Stimulated activated memory B cell treated with anti-CD40 and anti-IgM and Interleukin-4, amounts not matched to agents 10 μg/mL and 1 μg/mL and 100 μg/mL, for 72 hours (primary cell): ENCODE results near the gene MTCL3.

Source experiments
- ATAC-seq: fragments of 150-1000 bp; cut with Tn5 transposase; 2 replicates; pipeline ENCODE4 v1.10.0; 2021
- H3K27ac Mint-ChIP-seq: one replicate; pipeline ENCODE4 v1.8.0; 2022; ENCODE audit warnings: mild to moderate bottlenecking, mixed read lengths
- H3K27me3 Mint-ChIP-seq: one replicate; pipeline ENCODE4 v1.8.0; 2022; ENCODE audit warnings: mixed read lengths
- H3K36me3 Mint-ChIP-seq: one replicate; pipeline ENCODE4 v1.8.0; 2022; ENCODE audit warnings: mixed read lengths
- H3K4me1 Mint-ChIP-seq: one replicate; pipeline ENCODE4 v1.8.0; 2022; ENCODE audit warnings: mixed read lengths
- H3K4me3 Mint-ChIP-seq: one replicate; pipeline ENCODE4 v1.8.0; 2022; ENCODE audit warnings: mild to moderate bottlenecking, moderate library complexity, mixed read lengths
- H3K9me3 Mint-ChIP-seq: one replicate; pipeline ENCODE4 v1.8.0; 2022; ENCODE audit warnings: mixed read lengths

MTCL3 gene

GRCh38 chr6:127494240-127494767 lies 24.8 kb downstream of the MTCL3 start:
- H3K4me3 Mint-ChIP-seq, result no peak overlapping the region
- peaks cover 7% of the 10 kb centered on the region for H3K36me3 Mint-ChIP-seq
- H3K4me1 Mint-ChIP-seq, result no peaks in the 10 kb centered on the region
- no peaks in the 10 kb centered on the region for H3K27me3 Mint-ChIP-seq
- no peak for ATAC-seq
- H3K27ac Mint-ChIP-seq, result no peak overlapping the region
- H3K9me3 Mint-ChIP-seq, result no peaks in the 10 kb centered on the region

- H3K36me3 Mint-ChIP-seq, result peaks cover 7% of the 10 kb centered on the region
- no peak overlapping the region for H3K27ac Mint-ChIP-seq
Observed at GRCh38 chr6:127489248-127489647, 29.9 kb downstream of the MTCL3 start.

GRCh38 chr6:127486934-127487333 lies 32.2 kb downstream of the MTCL3 start:
- no peak for ATAC-seq
- H3K27ac Mint-ChIP-seq, result no peak overlapping the region
- no peak overlapping the region for H3K4me3 Mint-ChIP-seq
- no peaks in the 10 kb centered on the region for H3K27me3 Mint-ChIP-seq
- H3K4me1 Mint-ChIP-seq, result peaks cover 19% of the 10 kb centered on the region
- peaks cover 13% of the 10 kb centered on the region for H3K36me3 Mint-ChIP-seq
- H3K9me3 Mint-ChIP-seq, result no peaks in the 10 kb centered on the region

More at GRCh38 chr6:127489248-127489647, 29.9 kb downstream of the MTCL3 start:
- no peak for ATAC-seq
- Mint-ChIP-seq H3K4me3 (no peak overlapping the region), H3K27me3 (no peaks in the 10 kb centered on the region), H3K4me1 (peaks cover 10% of the 10 kb centered on the region), H3K9me3 (no peaks in the 10 kb centered on the region)

- peak overlapping the region; percentile 27 for H3K4me3 Mint-ChIP-seq
- H3K27ac Mint-ChIP-seq, result peak overlapping the region; percentile 57
- H3K27me3 Mint-ChIP-seq, result no peaks in the 10 kb centered on the region
- peak; percentile 92 for ATAC-seq
- H3K4me1 Mint-ChIP-seq, result peaks cover 19% of the 10 kb centered on the region
- H3K36me3 Mint-ChIP-seq, result peaks cover 6% of the 10 kb centered on the region
- no peaks in the 10 kb centered on the region for H3K9me3 Mint-ChIP-seq
Observed at GRCh38 chr6:127484212-127484863, 34.8 kb downstream of the MTCL3 start.

- no peaks in the 10 kb centered on the region for H3K27me3 Mint-ChIP-seq
- no peaks in the 10 kb centered on the region for H3K9me3 Mint-ChIP-seq
Observed at GRCh38 chr6:127483399-127484055, 35.6 kb downstream of the MTCL3 start.

GRCh38 chr6:127482325-127482724 lies 36.8 kb downstream of the MTCL3 start:
- no peak for ATAC-seq
- Mint-ChIP-seq H3K4me1 (peaks cover 19% of the 10 kb centered on the region), H3K9me3 (no peaks in the 10 kb centered on the region), H3K36me3 (peaks cover 18% of the 10 kb centered on the region), H3K27me3 (no peaks in the 10 kb centered on the region), H3K27ac (no peak overlapping the region), H3K4me3 (no peak overlapping the region)

More at GRCh38 chr6:127483399-127484055, 35.6 kb downstream of the MTCL3 start:
- H3K36me3 Mint-ChIP-seq, result peaks cover 8% of the 10 kb centered on the region
- ATAC-seq, result no peak
- peaks cover 19% of the 10 kb centered on the region for H3K4me1 Mint-ChIP-seq
- peak overlapping the region; percentile 27 for H3K4me3 Mint-ChIP-seq
- H3K27ac Mint-ChIP-seq, result peak overlapping the region; percentile 57

- Mint-ChIP-seq H3K36me3 (peaks cover 18% of the 10 kb centered on the region), H3K4me1 (peaks cover 19% of the 10 kb centered on the region), H3K4me3 (no peak overlapping the region), H3K9me3 (no peaks in the 10 kb centered on the region), H3K27ac (no peak overlapping the region), H3K27me3 (no peaks in the 10 kb centered on the region)
- ATAC-seq, result no peak
Observed at GRCh38 chr6:127481628-127482027, 37.5 kb downstream of the MTCL3 start.

GRCh38 chr6:127481111-127481510 lies 38.0 kb downstream of the MTCL3 start:
- Mint-ChIP-seq H3K27ac (no peak overlapping the region), H3K4me3 (no peak overlapping the region), H3K27me3 (no peaks in the 10 kb centered on the region), H3K9me3 (no peaks in the 10 kb centered on the region), H3K4me1 (peaks cover 19% of the 10 kb centered on the region), H3K36me3 (peaks cover 23% of the 10 kb centered on the region)
- ATAC-seq, result no peak

GRCh38 chr6:127477658-127478057 lies 41.5 kb downstream of the MTCL3 start:
- Mint-ChIP-seq H3K27ac (no peak overlapping the region), H3K9me3 (no peaks in the 10 kb centered on the region), H3K36me3 (peaks cover 28% of the 10 kb centered on the region), H3K4me3 (no peak overlapping the region), H3K27me3 (no peaks in the 10 kb centered on the region), H3K4me1 (no peaks in the 10 kb centered on the region)
- ATAC-seq, result no peak

- Mint-ChIP-seq H3K27ac (no peak overlapping the region), H3K27me3 (no peaks in the 10 kb centered on the region), H3K4me3 (no peak overlapping the region), H3K4me1 (peaks cover 7% of the 10 kb centered on the region), H3K9me3 (no peaks in the 10 kb centered on the region), H3K36me3 (peaks cover 22% of the 10 kb centered on the region)
- no peak for ATAC-seq
Observed at GRCh38 chr6:127475823-127476176, 43.3 kb downstream of the MTCL3 start.

GRCh38 chr6:127475135-127475822 lies 43.9 kb downstream of the MTCL3 start:
- Mint-ChIP-seq H3K27ac (no peak overlapping the region), H3K4me3 (no peak overlapping the region), H3K4me1 (peaks cover 7% of the 10 kb centered on the region), H3K36me3 (peaks cover 22% of the 10 kb centered on the region), H3K27me3 (no peaks in the 10 kb centered on the region), H3K9me3 (no peaks in the 10 kb centered on the region)
- ATAC-seq, result no peak

GRCh38 chr6:127471379-127472255 lies 47.5 kb downstream of the MTCL3 start:
- Mint-ChIP-seq H3K27me3 (no peaks in the 10 kb centered on the region), H3K27ac (no peak overlapping the region), H3K36me3 (peaks cover 10% of the 10 kb centered on the region), H3K4me3 (no peak overlapping the region), H3K9me3 (no peaks in the 10 kb centered on the region), H3K4me1 (peaks cover 7% of the 10 kb centered on the region)
- ATAC-seq, result no peak

GRCh38 chr6:127468936-127469335 lies 50.2 kb downstream of the MTCL3 start:
- peaks cover 7% of the 10 kb centered on the region for H3K4me1 Mint-ChIP-seq
- no peak overlapping the region for H3K27ac Mint-ChIP-seq
- H3K27me3 Mint-ChIP-seq, result no peaks in the 10 kb centered on the region
- no peaks in the 10 kb centered on the region for H3K36me3 Mint-ChIP-seq
- no peaks in the 10 kb centered on the region for H3K9me3 Mint-ChIP-seq
- no peak overlapping the region for H3K4me3 Mint-ChIP-seq
- ATAC-seq, result no peak

- no peak for ATAC-seq
- Mint-ChIP-seq H3K4me1 (peaks cover under 1% of the 10 kb centered on the region), H3K4me3 (no peak overlapping the region), H3K36me3 (no peaks in the 10 kb centered on the region), H3K9me3 (no peaks in the 10 kb centered on the region), H3K27me3 (no peaks in the 10 kb centered on the region), H3K27ac (no peak overlapping the region)
Observed at GRCh38 chr6:127466416-127466815, 52.7 kb downstream of the MTCL3 start.
